ENCODE measurements around the gene PSMD5.
A peak's percentile ranks its signal among the peaks of the same experiment; 100 is the strongest.

- TF ChIP-seq ZFP91 (CRISPR knock-in tag; IDR thresholded peaks at IDR 0.05): no peak
- TF ChIP-seq BMI1 (IDR thresholded peaks at IDR 0.05; ENCODE audit: low read length): no peak
- TF ChIP-seq PRPF4 (IDR thresholded peaks at IDR 0.05; ENCODE audit: insufficient read depth, low read depth, low read length, poor library complexity, severe bottlenecking): no peak
- TF ChIP-seq CHD2 (IDR thresholded peaks at IDR 0.05; ENCODE audit: low read depth, low read length): no peak
- TF ChIP-seq EZH2 (IDR thresholded peaks at IDR 0.05; ENCODE audit: borderline replicate concordance, low read depth, low read length): no peak
- TF ChIP-seq, protein P1, sequence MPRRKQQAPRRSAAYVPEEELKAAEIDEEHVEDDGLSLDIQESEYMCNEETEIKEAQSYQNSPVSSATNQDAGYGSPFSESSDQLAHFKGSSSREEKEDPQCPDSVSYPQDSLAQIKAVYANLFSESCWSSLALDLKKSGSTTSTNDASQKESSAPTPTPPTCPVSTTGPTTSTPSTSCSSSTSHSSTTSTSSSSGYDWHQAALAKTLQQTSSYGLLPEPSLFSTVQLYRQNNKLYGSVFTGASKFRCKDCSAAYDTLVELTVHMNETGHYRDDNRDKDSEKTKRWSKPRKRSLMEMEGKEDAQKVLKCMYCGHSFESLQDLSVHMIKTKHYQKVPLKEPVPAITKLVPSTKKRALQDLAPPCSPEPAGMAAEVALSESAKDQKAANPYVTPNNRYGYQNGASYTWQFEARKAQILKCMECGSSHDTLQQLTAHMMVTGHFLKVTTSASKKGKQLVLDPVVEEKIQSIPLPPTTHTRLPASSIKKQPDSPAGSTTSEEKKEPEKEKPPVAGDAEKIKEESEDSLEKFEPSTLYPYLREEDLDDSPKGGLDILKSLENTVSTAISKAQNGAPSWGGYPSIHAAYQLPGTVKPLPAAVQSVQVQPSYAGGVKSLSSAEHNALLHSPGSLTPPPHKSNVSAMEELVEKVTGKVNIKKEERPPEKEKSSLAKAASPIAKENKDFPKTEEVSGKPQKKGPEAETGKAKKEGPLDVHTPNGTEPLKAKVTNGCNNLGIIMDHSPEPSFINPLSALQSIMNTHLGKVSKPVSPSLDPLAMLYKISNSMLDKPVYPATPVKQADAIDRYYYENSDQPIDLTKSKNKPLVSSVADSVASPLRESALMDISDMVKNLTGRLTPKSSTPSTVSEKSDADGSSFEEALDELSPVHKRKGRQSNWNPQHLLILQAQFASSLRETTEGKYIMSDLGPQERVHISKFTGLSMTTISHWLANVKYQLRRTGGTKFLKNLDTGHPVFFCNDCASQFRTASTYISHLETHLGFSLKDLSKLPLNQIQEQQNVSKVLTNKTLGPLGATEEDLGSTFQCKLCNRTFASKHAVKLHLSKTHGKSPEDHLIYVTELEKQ (CRISPR knock-in tag; IDR thresholded peaks at IDR 0.05): no peak
- TF ChIP-seq RBM39 (optimal IDR thresholded peaks at IDR 0.05; ENCODE audit: low read depth, low read length): no peak
- TF ChIP-seq JUND (IDR thresholded peaks at IDR 0.05; ENCODE audit: borderline replicate concordance, low read depth, low read length): peak; percentile 68; the same call in 1 of the 2 replicates
- peak; percentile 52; the same call in 1 of the 3 replicates for TF ChIP-seq JUND (tag; IDR thresholded peaks at IDR 0.05; ENCODE audit: borderline replicate concordance, low read depth, low read length)
- TF ChIP-seq, protein P2, sequence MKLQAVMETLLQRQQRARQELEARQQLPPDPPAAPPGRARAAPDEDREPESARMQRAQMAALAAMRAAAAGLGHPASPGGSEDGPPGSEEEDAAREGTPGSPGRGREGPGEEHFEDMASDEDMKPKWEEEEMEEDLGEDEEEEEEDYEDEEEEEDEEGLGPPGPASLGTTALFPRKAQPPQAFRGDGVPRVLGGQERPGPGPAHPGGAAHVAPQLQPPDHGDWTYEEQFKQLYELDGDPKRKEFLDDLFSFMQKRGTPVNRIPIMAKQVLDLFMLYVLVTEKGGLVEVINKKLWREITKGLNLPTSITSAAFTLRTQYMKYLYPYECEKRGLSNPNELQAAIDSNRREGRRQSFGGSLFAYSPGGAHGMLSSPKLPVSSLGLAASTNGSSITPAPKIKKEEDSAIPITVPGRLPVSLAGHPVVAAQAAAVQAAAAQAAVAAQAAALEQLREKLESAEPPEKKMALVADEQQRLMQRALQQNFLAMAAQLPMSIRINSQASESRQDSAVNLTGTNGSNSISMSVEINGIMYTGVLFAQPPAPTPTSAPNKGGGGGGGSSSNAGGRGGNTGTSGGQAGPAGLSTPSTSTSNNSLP (IDR thresholded peaks at IDR 0.05; ENCODE audit: borderline replicate concordance, low read depth, low read length): no peak
- TF ChIP-seq ZBTB1 (CRISPR knock-in tag; IDR thresholded peaks at IDR 0.05; ENCODE audit: borderline replicate concordance, low read depth): no peak
These were observed 66.9 kb downstream of the PSMD5 start for GRCh38 chr9:120775859-120776258.
